Osteocyte (in vitro differentiated cells): ENCODE measurements around the gene CRMP1. TPM values are rescaled to one million over a fixed set of nuclear protein-coding genes. Genes with fewer than 3 reads are reported as not detected.

ENCODE experiments used
- DNase-seq: peaks from one replicate; pipeline ENCODE4 v3.0.0; 2021; ENCODE audit warnings: mixed read lengths; ENCODE audit not compliant: unreplicated experiment; ENCODE audit errors: extremely low spot score
- H3K27ac Mint-ChIP-seq: one replicate; pipeline ENCODE4 v1.8.0; 2021; ENCODE audit warnings: mild to moderate bottlenecking, mixed read lengths; ENCODE audit not compliant: unreplicated experiment
- H3K27me3 Mint-ChIP-seq: one replicate; pipeline ENCODE4 v1.8.0; 2021; ENCODE audit warnings: mixed read lengths; ENCODE audit not compliant: unreplicated experiment
- H3K36me3 Mint-ChIP-seq: one replicate; pipeline ENCODE4 v1.8.0; 2021; ENCODE audit warnings: mixed read lengths; ENCODE audit not compliant: unreplicated experiment
- H3K4me1 Mint-ChIP-seq: one replicate; pipeline ENCODE4 v1.8.0; 2021; ENCODE audit warnings: mixed read lengths; ENCODE audit not compliant: unreplicated experiment
- H3K4me3 Mint-ChIP-seq: one replicate; pipeline ENCODE4 v1.8.0; 2021; ENCODE audit warnings: mild to moderate bottlenecking, moderate library complexity, mixed read lengths; ENCODE audit not compliant: unreplicated experiment
- H3K9me3 Mint-ChIP-seq: one replicate; pipeline ENCODE4 v1.8.0; 2021; ENCODE audit warnings: mixed read lengths; ENCODE audit not compliant: unreplicated experiment
- CTCF ChIP-seq: fragments of 200-600 bp; sonication (generic); IDR thresholded peaks from 2 replicates; pipeline ENCODE4 v1.5.0; 2021; ENCODE audit warnings: antibody characterized with exemption, mild to moderate bottlenecking, moderate library complexity
- total RNA-seq: library from RNA; stranded (reverse); gene quantifications from 2 replicates; pipeline ENCODE4 v1.2.1, GENCODE V29; 2021

The CRMP1 gene
- total RNA-seq, 1 donor from 2014 or later, result 24.5 TPM

DNA sequence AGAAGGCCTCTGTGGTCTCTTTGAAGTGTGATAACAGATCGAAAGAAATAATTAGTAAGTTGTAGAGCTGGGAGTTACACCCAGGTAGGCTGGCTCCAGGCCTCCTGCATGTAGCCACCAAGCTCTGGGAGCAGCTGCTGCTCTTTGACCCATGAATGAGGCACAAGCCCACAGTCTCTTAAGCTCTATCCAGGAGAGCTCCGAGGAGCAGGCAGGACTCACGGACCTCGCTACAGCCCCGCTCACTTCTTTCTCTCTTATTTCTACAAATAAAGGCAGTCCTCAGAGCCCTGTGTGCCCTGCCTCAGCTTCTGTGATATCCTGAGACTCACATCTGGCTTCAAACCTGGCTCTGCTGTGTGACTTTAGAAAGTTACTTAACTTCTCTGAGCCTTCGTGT, 95.0 kb downstream of the CRMP1 start:
- Mint-ChIP-seq H3K27ac (no peak overlapping the region), H3K36me3 (peaks cover 38% of the 10 kb centered on the region), H3K27me3 (no peaks in the 10 kb centered on the region), H3K9me3 (no peaks in the 10 kb centered on the region), H3K4me3 (no peak overlapping the region), H3K4me1 (no peaks in the 10 kb centered on the region)
- no peak for TF ChIP-seq CTCF
- no peak for DNase-seq

DNA sequence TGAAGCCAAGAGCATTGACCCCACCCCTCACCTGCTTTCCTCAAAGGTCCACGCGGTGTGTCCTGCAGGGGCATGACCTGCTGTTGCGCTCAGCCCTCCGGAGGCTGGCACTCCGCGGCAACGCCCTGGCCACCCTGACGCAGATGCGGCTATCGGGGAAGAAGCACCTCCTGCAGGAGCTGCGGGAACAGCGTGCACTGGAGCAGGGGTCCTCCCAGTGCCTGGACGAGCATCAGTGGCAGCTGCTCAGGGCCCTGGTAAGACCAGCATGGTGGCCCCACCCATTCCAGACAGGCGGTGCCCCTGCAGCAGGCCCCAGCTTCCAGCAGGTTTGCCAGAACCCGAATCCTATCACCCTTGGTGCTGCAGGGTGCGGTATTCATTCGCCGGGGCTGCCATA, 95.9 kb downstream of the CRMP1 start:
- no peaks in the 10 kb centered on the region for H3K9me3 Mint-ChIP-seq

GRCh38 chr4:5795580-5795979, 97.3 kb downstream of the CRMP1 start:
- DNase-seq, result no peak
- no peak overlapping the region for H3K27ac Mint-ChIP-seq
- peaks cover 34% of the 10 kb centered on the region for H3K36me3 Mint-ChIP-seq
- no peak for TF ChIP-seq CTCF
- H3K4me3 Mint-ChIP-seq, result no peak overlapping the region
- no peaks in the 10 kb centered on the region for H3K4me1 Mint-ChIP-seq
- H3K27me3 Mint-ChIP-seq, result no peaks in the 10 kb centered on the region
- no peaks in the 10 kb centered on the region for H3K9me3 Mint-ChIP-seq

More for the DNA sequence above, 95.9 kb downstream of the CRMP1 start:
- no peaks in the 10 kb centered on the region for H3K27me3 Mint-ChIP-seq
- H3K36me3 Mint-ChIP-seq, result peaks cover 36% of the 10 kb centered on the region
- H3K4me1 Mint-ChIP-seq, result no peaks in the 10 kb centered on the region
- TF ChIP-seq CTCF, result no peak
- no peak overlapping the region for H3K27ac Mint-ChIP-seq
- DNase-seq, result no peak
- H3K4me3 Mint-ChIP-seq, result no peak overlapping the region

- H3K9me3 Mint-ChIP-seq, result no peaks in the 10 kb centered on the region
- H3K4me3 Mint-ChIP-seq, result no peak overlapping the region
- no peaks in the 10 kb centered on the region for H3K4me1 Mint-ChIP-seq
- H3K27me3 Mint-ChIP-seq, result no peaks in the 10 kb centered on the region
- TF ChIP-seq CTCF, result no peak
- H3K27ac Mint-ChIP-seq, result no peak overlapping the region
- peaks cover 31% of the 10 kb centered on the region for H3K36me3 Mint-ChIP-seq
- no peak for DNase-seq
Observed at GRCh38 chr4:5793514-5793913, 99.4 kb downstream of the CRMP1 start.

DNA sequence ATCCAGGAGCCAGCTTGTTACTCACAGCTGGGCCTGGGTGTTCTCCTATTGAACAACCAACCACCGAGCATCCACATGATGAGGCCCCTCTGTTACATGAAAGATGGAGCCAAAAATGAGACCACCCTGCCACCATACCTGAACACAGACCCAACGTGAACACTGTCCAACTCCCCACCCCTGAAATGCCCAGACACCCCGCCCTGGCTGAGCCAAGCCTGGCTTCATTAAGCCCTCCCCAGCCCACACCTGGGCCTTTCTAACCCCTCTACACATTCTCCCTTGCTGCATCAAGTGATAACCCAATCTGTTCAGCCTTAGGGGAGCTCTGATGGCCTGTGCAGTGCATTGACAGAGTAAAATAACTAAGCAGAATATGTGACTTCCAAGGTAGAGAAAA, 101.2 kb downstream of the CRMP1 start:
- Mint-ChIP-seq H3K4me1 (no peaks in the 10 kb centered on the region), H3K9me3 (no peaks in the 10 kb centered on the region), H3K27me3 (no peaks in the 10 kb centered on the region), H3K36me3 (peaks cover 39% of the 10 kb centered on the region), H3K27ac (no peak overlapping the region), H3K4me3 (no peak overlapping the region)
- TF ChIP-seq CTCF, result no peak
- no peak for DNase-seq
